HG03066 (cell line): ENCODE data around the gene HEATR5A.
"Not testable (repeated sequence)": the region's sequence is repeated elsewhere in the genome, so short reads cannot be mapped to it uniquely, and the experiment has no call there.

Experiments used
- ATAC-seq: cut with Tn5 transposase; IDR thresholded peaks from one replicate; pipeline ENCODE4 v1.9.1; 2021; ENCODE audit warnings: low read depth; ENCODE audit not compliant: unreplicated experiment

The HEATR5A gene

DNA sequence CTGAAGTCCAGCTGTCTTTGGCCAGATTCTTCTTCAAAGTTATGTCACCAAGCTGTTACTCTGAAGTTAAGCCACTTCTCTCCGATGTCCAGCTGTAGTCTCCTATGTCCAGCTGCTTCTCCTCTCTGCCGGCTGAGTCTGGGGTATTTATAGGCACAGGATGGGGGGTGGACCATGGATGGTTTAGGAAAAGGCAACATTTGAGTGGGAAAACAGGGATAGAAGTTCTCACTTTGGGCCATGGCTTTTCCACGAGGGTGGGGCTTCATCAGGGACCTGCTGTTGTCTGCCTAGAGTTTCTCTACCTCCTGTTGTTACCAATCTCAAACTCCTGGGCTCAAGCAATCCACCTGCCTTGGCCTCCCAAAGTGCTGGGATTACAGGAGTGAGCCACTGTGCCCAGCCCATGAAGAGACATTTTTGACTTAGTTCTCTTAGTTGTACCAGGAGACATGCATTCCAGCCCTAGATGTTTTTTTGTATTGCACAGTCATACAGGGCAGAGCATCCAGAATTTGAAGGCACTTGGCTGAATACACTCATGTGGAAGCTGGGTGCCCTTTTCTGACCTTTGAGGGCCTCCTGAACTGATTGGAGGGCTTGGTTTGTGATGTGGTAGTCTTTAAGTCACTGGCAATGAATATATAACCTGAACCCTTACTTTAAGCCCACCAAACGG lies 132.9 kb downstream of the HEATR5A start:
- no peak for ATAC-seq

DNA sequence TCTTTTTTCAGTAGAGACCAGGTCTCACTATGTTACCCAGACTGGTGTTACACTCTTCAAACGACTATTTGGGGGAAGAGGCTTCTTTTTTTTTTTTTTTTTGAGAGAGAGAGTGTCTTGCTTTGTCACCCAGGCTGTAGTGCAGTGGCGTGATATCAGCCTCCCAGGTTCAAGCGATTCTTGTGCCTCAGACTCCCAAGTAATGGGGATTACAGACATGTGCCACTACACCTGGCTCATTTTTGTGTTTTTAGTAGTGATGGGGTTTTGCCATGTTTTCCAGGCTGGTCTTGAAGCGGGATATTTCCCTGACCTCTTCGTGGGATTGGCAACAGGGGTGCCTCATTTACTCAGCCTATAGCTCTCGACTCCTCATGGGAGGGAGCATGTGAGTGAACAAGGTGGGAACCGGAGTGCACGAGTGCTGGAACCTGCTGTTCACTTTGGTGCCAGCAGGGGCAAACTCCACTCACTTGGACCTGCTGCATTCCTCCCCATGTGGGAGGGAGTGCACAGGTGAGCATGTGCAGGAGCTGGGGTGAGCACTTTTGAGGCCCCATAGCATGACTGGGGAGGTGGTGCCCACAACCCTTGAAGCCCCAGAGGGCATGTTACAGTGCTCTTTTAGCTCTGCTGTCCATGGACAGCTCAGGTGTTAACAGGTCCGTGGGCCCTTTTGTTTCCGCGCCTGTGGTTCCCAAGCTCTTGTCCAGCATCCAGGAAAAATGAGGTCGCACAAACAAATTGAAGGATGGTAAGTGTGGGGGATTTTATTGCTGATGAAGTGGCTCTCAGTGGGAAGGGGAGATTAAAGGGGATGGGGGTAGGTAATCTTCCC lies 133.7 kb downstream of the HEATR5A start:
- no peak for ATAC-seq

DNA sequence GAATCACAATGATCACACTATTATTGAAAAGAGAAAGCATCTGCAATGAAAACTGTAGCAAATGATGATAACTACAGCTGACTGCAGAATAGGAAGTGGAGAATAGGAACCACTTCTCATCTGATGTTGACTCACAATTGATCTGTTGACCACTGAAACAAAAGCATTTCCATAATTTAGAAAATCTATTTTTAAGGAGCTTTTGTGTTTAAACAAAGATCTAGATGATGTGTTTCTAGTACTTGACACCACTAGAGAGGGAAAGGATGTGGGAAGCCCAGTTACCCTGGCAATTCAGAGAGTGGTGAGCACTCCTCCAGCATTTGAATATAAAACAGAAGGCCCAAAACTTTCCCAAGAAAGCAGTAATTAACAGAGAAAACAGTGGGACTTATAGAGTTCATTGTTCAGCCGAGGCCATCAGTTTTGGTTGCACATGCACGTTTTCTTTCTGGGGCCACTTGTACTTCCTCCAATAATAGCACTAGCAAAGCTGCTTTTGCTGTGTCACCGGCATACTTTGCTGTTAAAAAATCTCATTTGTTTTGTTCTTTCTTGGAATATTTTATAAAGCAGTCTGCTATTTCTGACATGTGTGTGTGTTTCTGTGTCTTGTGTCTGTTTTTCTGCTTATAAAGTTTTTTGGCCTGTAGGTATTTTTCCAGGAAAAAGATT lies 136.6 kb downstream of the HEATR5A start:
- peak; percentile 55 for ATAC-seq

DNA sequence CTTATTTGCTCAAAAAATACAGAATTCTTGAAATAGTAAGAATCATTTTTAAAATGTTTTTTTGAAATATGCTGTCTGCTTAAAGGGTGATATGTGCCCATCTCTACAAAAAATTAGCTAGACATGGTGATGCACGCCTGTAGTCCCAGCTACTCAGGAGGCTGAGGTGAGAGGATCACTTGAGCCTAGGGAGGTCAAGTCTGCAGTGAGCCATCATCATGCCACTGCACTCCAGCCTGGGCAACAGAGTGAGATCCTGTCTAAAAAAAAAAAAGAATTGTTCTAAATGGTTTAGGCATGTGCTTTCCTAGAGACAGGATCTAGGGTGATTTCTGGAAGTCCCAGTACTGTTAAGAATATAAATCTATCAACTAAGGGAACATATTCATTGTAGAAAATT lies 137.2 kb downstream of the HEATR5A start:
- no peak for ATAC-seq

DNA sequence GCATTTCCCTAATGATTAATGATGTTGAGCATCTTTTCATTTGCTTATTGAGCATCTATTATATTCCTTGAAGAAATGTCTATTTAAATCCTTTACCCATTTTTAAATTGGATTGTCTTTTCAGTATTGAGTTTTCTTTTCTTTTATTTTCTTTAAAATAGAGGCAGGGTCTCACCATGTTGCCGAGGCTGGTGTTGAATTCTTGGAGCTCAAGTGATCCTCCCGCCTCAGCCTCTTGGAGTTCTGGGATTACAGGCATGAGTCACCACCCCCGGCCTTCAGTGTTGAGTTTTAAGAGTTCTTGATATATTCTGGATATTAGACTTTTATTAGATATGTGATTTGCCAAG lies 139.5 kb downstream of the HEATR5A start:
- ATAC-seq, result no peak

DNA sequence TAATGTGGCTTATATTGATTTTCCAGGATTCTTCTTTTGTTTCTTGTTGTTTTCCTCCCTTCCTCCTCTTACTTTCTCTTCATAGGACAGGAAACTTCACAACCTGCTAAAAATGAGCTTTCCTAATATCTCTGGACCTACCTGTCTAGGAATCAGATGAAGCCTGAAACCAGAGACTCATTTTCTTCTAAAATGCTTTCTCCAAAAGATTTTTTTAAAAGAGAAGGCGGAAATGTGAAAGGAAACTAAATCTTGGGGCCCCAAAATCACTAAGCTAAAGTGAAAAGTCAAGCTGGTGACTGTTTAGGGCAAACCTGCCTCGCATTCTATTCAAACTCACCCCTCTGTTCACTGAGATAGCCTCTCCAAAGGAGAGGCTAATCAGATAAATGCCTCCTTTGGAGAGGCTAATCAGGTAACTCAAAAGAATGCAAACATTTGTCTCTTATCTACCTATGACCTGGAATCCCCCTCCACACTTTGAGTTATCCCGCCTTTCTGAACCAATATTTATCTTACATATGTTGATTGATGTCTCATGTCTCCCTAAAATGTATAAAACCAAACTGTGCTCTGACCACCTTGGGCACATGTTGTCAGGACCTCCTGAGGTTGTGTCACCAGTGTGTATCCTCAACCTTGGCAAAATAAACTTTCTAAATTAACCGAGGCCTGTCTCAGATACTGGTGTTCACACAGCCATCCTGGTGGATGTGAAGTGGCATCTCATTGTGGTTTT lies 140.0 kb downstream of the HEATR5A start:
- ATAC-seq, result no peak

DNA sequence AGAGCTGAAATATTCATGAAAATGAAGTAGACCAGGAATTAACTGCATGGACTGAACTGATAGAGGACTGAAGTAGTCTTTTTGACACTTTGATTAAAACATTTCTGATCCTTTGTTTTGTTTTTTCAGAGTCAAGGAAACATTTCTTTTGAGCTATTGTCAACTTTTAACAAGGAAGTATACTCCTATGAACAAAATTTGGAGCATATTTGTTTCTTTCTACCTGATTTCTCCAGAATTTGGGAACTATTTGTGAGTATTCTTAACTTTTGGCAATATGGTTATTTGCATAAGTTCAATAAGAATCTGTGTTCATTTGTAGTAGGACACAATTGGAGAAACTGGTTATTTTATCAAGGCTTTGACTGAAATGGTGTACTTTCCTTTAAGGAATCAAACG lies 141.5 kb downstream of the HEATR5A start:
- no peak for ATAC-seq

DNA sequence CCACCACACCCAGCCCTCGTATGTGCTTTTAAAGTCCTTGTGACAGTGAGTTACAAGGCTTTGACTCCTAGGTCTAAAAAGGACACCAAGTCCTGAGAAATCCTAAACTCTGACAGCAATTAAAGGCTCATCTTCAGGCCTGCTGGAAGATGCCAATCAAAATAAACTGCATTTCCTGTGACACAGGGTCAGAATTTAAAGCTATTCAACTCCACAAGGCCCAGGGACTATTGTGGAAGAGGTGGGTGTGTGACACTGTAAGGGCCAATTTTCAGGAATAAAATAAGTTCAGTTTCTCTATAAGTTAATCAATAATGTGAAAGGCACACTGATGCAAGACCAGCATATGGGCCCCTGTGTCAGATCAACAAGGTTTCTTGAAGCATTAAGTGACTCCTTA lies 143.3 kb downstream of the HEATR5A start:
- ATAC-seq, result no peak

DNA sequence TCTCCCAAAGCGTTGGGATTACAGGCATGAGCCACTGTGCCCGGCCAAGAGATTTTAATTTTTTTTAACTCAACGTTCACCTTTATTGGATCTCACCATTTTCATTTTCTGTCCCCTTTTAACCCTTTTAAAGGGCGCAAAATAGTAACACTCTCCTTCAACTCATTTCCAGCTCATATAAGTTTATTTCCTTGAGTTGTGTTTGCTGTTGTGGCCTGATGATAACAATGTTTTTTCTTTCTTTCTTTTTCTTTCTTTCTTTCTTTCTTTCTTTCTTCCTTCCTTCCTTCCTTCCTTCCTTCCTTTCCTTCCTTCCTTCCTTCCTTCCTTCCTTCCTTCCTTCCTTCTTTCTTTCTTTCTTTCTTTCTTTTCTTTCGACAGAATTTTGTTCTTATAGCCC lies 143.9 kb downstream of the HEATR5A start:
- ATAC-seq, result not testable (repeated sequence)

DNA sequence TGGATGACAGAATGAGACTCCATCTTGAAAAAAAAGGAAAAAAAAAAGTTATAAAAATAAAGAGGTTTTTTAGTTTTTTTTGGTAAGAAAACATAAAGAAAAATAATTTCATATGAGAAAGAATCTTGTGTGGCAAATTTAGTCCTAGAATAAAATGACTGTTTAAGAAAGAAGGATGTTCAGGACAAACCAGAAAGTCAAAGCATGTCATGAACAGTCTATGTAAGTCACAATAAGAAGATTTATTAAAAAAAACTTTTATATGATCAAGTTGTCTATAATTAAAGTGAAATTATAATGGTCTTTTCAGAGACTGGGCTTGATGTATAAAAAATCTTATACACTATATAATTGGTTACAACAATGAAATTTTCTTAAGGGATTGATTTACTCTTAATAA lies 144.6 kb downstream of the HEATR5A start:
- no peak for ATAC-seq

DNA sequence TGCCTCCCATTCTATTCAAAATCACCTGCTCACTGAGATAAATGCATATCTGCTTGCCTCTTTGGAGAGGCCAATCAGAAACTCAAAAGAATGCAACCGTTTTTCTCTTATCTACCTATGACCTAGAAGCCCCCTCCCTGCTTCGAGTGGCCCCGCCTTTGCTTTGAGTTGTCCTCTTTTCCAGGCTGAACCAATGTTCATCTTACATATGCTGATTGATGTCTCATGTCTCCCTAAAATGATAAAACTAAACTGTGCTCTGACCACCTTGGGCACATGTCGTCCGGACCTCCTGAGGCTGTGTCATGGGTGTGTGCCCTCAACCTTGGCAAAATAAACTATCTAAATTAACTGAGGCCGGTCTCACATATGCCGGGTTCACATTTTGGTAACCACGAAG lies 148.7 kb downstream of the HEATR5A start:
- ATAC-seq, result no peak

DNA sequence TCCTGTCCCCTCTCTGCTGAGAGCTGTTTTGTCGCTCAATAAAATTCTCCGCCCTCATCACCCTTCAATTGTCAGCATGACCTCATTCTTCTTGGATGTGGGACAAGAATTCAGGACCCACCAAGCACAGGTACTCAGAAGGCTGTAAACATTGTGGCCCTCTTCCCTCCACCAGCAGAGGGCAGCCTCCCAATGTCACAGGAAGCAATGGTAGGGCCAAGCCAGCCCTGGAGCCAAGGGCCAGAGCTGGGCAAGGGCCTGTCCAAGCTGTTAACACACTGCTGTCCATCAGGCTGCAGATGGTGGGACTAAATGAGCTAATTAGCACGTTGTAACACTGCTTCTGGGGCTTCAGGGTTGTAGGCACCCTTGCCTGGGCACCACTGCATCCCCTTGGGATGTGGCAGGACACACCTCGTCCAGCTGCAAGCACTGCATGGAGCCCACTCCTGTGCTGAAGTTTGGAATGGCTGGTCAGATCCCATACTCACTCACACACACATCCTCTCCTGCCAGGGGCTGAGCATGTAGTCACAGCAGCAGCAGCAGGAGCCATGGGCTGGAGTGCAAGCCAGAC lies 150.1 kb downstream of the HEATR5A start:
- no peak for ATAC-seq

DNA sequence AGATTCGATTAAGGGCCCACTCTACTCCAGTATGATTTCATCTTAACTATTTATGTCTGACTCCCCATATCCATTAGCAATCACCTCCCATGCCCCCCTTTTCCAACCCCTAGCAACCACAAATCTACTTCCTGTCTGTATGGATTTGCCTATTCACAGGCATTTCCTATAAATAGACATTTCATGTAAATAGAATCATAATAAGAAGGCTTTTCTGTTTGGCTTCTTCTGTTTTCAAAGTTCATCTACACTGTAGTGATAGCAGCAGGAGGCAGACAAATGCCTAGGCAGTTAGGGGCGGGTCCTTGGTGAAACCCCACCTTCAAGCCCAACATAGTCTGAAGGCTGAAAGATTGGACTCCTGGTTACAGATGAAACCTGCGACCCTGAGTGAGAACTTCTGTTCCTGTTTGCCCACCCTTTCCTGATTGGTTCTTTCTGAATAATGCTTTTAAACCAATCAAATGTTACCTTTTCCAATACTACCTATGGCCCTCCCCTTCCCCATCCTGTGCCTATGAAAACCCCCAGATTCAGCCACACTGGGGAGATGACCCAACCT lies 150.6 kb downstream of the HEATR5A start:
- ATAC-seq, result no peak

DNA sequence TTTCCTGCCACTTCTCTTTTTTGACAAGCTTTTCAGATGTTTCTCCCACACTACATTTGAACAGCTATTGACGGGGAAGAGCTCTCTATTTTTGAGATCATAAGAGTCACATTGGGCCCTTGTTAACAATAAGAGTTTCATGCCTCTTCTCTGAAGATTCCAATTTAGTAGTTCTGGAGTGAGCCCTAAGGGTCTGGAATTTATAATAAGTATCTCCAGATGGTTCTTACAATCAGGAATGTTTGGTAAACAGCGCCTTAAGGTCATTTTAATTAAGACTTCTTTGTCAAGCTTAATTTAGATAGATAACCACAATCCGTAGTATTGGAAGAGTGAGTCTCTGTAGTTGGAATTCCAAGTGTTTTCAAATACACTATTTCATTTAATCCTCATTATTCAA lies 152.1 kb downstream of the HEATR5A start:
- no peak for ATAC-seq

DNA sequence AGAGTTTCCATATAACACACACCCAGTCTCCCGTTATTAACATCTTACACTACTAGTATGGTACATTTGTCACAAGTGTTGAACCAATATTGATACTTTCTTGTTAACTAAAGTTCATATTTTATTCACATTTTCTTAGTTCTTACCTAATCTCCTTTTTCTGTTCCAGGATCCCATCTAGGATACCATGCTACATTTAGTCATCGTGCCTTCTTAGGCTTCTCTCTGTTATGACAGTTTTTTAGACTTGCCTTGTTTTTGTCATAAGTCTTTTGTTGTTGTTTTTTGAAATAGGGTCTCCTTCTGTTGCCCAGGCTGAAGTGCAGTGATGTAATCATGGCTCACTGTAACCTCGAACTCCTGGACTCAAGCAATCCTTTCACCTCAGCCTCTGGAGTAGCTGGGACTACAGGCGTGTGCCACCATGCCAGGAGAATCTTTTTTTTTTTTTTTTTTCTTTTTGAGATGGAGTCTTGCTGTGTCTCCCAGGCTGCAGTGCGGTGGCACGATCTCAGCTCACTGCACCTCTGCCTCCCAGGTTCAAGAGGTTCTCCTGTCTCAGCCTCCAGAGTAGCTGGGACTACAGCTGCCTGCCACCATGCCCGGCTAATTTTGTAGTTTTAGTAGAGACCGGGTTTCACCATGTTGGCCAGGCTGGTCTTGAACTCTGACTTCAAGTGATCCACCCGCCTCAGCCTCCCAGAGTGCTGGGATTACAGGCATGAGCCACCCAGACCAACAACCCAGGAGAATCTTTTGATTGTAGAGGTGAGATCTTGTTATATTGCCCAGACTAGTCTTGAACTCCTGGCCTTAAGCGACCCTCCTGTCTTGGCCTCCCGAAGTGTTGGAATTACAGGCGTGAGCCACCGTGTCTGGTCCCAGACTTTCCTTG lies 153.7 kb downstream of the HEATR5A start:
- ATAC-seq, result no peak

DNA sequence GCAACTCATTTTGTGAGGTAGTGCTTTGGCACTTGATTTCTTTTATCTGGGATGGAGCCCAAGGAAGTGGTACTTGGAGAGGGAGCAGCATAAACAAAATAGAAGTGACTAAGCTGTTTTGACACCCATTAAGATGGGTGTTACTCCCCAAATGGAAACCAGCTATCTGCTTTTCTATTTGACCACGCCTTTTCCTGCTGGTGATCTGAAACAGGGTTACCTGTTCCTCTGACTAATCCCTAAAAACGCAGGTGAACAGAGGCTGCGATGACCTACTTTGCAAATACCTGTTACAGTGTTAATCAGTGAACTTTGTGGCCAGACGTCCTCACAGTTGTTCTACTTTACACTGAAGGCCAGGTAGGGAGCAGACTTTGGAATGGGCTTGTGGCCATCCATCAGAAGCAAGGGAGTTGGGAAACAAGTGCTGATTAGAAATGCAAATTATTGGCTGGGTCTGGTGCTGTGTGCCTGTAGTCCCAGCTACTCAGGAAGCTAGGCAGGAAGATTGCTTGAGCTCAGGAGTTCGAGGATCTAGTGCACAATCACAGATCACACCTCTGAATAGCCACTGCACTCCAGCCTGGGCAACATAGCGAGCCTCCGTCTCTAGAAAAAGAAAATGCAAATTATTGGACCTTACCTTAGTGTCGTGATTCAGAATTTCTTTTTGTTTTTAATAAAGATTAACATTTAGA lies 154.5 kb downstream of the HEATR5A start:
- ATAC-seq, result no peak

DNA sequence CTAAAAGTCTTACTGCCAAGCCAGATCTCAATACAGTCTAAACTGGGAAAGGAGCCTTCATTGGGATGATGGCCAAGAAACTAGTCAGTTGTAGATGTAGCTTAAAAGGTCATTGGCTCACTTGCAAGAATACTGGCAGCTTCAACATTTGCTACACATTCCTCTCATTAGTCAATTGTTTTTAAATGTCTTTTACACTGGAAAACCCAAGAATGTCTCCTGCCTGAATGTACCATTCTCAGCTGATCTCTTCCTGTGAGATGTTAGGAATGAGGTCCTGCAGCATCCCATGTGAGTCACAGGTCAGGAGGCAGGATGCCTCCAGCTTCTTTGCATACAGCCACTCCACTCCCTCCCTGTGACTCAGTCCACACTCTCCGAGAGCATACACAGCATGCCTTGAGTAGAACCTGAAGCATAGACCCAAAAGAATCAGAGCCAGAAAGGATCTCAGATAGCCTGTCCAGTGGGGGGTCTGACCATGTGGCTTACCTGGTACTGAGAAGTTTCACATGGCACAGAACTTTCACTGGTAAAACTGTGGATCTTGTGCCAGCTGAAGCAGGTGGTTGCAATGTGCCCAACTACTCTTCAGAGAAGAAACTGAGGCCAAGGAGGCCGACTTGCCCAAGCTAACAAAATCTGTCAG lies 156.7 kb downstream of the HEATR5A start:
- no peak for ATAC-seq
